ENCODE data around the gene REC8. TPM values are rescaled to one million over a fixed set of nuclear protein-coding genes. Genes with fewer than 3 reads are reported as not detected.

REC8 gene
- polyA plus RNA-seq, 1 donor from 2014 or later: 12.5 TPM

DNA sequence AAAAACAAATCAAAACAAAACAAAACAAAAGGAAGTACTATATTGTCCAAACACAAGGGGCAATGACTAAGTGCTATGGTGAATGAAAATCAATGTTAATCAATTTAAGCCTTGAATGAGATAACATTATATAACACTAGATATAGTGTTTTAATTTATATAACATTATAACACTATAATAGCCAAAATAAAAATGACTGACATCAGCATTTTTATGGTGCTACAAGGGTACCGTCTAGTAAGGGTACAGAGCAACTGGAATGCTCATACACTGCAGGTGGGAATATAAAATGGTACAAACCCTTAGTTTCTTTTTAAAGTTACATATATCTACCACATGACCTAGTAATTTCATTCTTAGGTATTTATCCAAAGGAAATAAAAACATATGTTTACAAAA lies 54.6 kb downstream of the REC8 start:
- H3K36me3 Mint-ChIP-seq: no peaks in the 10 kb centered on the region
- peak overlapping the region in 1 of 3 donors; percentile 32 for H3K27ac Mint-ChIP-seq
- H3K27me3 Mint-ChIP-seq: no peaks in the 10 kb centered on the region
- H3K4me3 Mint-ChIP-seq: peak overlapping the region in 1 of 4 donors; percentile 45
- peaks cover 5 to 22% (median 18%) of the 10 kb centered on the region in 3 donors for H3K4me1 Mint-ChIP-seq
- no peaks in the 10 kb centered on the region for H3K9me3 Mint-ChIP-seq

DNA sequence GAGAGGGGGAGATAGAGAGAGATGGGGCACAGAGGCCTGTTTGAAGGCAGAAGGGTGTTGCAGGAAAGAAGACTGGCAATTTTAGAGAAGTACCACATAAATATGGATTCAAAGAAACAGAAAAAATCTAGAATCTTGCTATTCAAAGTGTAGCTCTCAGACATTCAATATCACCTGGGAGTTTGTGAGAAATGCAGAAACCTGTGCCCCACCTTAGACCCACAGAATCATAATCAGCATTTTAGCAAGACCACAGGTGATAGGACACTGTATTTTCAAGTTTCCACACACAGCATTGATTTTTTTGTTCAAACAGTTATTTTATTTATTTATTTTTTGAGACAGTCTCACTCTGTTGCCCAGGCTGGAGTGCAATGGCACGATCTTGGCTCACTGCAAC lies 57.0 kb downstream of the REC8 start:
- H3K27ac Mint-ChIP-seq: peak overlapping the region in 1 of 3 donors; percentile 63

More for the DNA sequence above, 57.0 kb downstream of the REC8 start:
- no peaks in the 10 kb centered on the region for H3K27me3 Mint-ChIP-seq
- H3K4me1 Mint-ChIP-seq: peaks cover 17 to 30% (median 29%) of the 10 kb centered on the region in 3 donors
- H3K9me3 Mint-ChIP-seq: no peaks in the 10 kb centered on the region
- H3K4me3 Mint-ChIP-seq: peak overlapping the region in 1 of 4 donors; percentile 45
- no peaks in the 10 kb centered on the region for H3K36me3 Mint-ChIP-seq

Other genes starting within 250 kb of the REC8 start
- 29.8 TPM for gene DHRS4, start 218.3 kb upstream of the REC8 start, polyA plus RNA-seq
- 14.6 TPM for gene DHRS4L2, start 183.2 kb upstream of the REC8 start, polyA plus RNA-seq
- gene CARMIL3, start 120.1 kb upstream of the REC8 start, polyA plus RNA-seq: 0.35 TPM
- not detected for gene CPNE6, start 100.5 kb upstream of the REC8 start, polyA plus RNA-seq
- 50.2 TPM for gene PCK2, start 77.8 kb upstream of the REC8 start, polyA plus RNA-seq
- gene DCAF11, start 57.3 kb upstream of the REC8 start, polyA plus RNA-seq: 74.5 TPM
- 2.6 TPM for gene NRL, start 57.1 kb upstream of the REC8 start, polyA plus RNA-seq
- gene FITM1, start 41.4 kb upstream of the REC8 start, polyA plus RNA-seq: 1.1 TPM
- 804 TPM for gene PSME1, start 35.9 kb upstream of the REC8 start, polyA plus RNA-seq
- 18.2 TPM for gene EMC9, start 30.5 kb upstream of the REC8 start, polyA plus RNA-seq
- 328 TPM for gene PSME2, start 25.5 kb upstream of the REC8 start, polyA plus RNA-seq
- 54.3 TPM for gene RNF31, start 24.6 kb upstream of the REC8 start, polyA plus RNA-seq
- 136 TPM for gene IRF9, start 10.8 kb upstream of the REC8 start, polyA plus RNA-seq
- gene IPO4, start 16.7 kb downstream of the REC8 start, polyA plus RNA-seq: 15.8 TPM
- 25.1 TPM for gene TM9SF1, start 23.4 kb downstream of the REC8 start, polyA plus RNA-seq
- 0.84 TPM for gene TSSK4, start 33.6 kb downstream of the REC8 start, polyA plus RNA-seq
- gene CHMP4A, start 41.4 kb downstream of the REC8 start, polyA plus RNA-seq: 170 TPM
- gene MDP1, start 44.0 kb downstream of the REC8 start, polyA plus RNA-seq: 33.5 TPM
- gene NEDD8, start 60.3 kb downstream of the REC8 start, polyA plus RNA-seq: 273 TPM
- gene GMPR2, start 60.8 kb downstream of the REC8 start, polyA plus RNA-seq: 64.1 TPM
- 186 TPM for gene TINF2, start 70.5 kb downstream of the REC8 start, polyA plus RNA-seq
- gene TGM1, start 91.1 kb downstream of the REC8 start, polyA plus RNA-seq: not detected
- 37.9 TPM for gene RABGGTA, start 99.5 kb downstream of the REC8 start, polyA plus RNA-seq
- 27.3 TPM for gene DHRS1, start 127.7 kb downstream of the REC8 start, polyA plus RNA-seq
- gene NOP9, start 127.8 kb downstream of the REC8 start, polyA plus RNA-seq: 1.6 TPM
- gene CIDEB, start 135.9 kb downstream of the REC8 start, polyA plus RNA-seq: 19.2 TPM
- 0.97 TPM for gene LTB4R2, start 138.1 kb downstream of the REC8 start, polyA plus RNA-seq
- 2.5 TPM for gene LTB4R, start 139.4 kb downstream of the REC8 start, polyA plus RNA-seq
- 0.75 TPM for gene ADCY4, start 163.0 kb downstream of the REC8 start, polyA plus RNA-seq
- gene RIPK3, start 167.9 kb downstream of the REC8 start, polyA plus RNA-seq: 14.8 TPM
- gene NFATC4, start 196.1 kb downstream of the REC8 start, polyA plus RNA-seq: 0.20 TPM
- gene NYNRIN, start 226.9 kb downstream of the REC8 start, polyA plus RNA-seq: not detected